Stimulated activated CD4-positive, alpha-beta T cell treated with anti-CD3 and anti-CD28 coated beads, Interleukin-15, amount 100 ng/mL, for 1 hour (primary cell): ENCODE measurements around the gene CERS1.

Experiments
- DNase-seq, 2 donors: peaks; one replicate each; pipeline ENCODE4 v3.0.0-alpha.2; 2020; ENCODE audit warnings: low read depth in 1 of 2, low spot score in 1 of 2

Gene CERS1

DNA sequence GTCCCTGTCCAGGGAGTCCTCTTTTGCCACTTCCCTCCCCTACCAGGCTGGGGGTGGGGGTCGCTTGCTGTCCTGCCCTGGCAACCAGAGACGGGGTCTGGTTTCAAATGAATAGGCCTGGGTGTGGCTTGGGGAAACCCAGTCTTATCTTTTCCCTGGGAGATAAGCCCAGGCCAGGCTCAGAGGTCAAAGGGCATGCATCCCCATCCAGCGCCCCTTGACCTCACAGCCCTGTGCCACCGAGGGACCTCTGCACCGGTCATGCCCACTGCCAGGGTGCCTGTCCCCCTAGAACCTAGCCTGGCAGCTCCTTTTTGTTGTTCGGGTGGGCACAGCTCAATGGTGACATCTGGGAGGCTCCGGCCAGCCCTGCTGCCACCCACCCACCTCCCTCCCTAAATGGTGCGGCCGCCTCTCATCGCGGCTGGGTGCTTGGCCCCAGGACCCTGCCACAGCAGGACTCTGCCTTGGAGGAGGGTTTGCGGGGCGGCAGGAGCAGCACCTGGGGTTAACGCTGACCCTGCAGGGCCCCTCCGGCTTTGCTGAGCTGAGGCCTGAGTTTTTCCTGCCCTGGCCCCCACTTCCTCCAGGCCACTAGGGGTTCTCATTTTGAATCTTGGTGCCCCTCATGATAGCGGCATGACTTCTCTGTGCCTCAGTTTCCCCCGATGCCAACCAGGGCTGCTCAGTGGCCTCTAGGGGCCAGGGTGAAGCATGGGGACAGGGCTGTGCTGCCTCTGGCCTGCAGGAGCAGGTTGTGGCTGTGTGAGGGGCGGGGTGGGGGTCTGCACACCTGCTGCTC is 2.9 kb upstream of the CERS1 start:
- DNase-seq = no peak

DNA sequence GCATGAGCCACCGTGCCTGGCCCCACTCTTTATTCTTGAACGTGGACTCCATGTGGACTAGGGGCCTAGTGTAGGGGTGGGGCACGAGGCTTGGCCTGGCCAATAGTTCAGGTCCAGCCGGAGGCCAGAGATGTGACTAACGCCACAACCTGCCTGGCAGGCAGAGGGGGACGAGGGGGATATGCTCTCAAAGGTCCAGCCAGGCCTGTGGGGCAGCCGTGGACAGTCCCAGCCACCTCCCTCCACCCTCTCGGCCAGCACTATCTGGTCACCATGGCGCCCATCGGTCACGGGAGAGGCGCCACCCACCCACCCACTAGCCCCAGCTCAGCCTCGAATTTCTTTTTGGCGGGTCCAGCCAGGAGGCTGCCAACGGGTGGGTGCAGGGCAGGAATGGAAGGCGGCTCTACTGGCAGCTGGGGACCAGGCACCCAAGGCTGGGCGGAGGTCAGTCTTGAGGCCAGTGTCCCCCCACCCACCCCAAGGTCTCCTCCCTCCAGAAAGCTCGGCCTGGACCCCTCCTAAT is 2.2 kb upstream of the CERS1 start:
- no peak for DNase-seq

DNA sequence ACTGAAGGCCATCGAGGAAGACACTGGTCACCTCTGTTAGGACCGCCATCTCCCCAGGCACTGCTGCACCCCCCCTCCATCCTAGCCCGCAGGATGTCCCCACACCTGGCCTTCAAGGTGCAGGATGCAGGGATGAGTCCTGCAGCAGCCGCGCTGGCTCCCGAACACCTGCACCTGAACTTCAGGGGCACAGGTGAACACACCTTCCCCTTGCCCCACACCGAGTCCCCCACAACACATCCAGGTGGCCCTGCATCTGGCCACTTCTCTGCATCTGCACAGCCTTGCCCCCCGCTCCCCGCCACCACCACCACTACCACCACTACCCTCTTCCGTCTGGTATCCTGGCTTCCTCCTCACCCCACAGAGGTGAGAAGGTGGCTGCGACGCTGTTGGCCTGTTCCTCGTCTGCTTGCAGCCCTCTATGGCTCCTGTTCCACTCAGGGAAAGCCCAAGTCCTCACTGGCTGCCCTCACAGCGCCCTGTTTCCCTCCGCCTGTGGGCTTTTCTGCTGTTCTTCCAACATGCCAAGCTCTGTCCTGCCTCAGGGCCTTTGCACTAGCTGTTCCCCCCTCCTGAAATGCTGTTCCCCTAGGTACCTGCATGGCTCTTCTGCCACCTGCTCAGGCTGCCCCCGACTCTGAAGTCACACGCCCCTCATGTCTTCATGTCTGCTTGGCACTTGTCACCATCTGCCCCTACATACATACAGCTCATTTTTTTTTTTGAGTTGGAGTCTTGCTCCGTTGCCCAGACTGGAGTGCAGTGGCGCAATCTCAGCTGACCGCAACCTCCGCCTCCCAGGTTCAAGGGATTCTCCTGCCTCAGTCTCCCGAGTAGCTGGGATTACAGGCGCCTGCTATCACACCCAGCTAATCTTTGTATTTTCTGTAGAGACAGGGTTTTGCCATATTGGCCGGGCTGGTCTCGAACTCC is 1.4 kb upstream of the CERS1 start:
- DNase-seq = no peak

DNA sequence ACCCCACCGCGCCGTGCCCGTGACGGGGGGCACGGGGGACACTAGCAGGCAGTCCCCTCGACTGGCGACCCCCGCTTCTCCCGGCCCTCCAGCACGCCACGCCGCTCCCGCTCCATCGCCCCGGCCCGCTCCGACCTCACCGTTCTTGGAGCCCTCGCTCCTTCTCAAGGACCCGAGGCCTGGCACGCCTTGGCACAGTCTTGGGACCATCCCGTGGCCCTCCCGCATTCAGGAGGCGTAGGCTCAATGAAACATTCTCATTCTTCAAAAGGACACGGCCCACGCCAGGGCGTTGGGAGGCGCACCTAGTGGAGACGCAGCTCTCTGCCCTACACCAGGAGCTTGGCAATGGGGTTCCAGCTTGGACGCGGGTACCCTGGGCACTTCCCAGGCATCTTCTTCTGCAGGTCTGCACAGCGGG is 473 bp upstream of the CERS1 start:
- DNase-seq = no peak

DNA sequence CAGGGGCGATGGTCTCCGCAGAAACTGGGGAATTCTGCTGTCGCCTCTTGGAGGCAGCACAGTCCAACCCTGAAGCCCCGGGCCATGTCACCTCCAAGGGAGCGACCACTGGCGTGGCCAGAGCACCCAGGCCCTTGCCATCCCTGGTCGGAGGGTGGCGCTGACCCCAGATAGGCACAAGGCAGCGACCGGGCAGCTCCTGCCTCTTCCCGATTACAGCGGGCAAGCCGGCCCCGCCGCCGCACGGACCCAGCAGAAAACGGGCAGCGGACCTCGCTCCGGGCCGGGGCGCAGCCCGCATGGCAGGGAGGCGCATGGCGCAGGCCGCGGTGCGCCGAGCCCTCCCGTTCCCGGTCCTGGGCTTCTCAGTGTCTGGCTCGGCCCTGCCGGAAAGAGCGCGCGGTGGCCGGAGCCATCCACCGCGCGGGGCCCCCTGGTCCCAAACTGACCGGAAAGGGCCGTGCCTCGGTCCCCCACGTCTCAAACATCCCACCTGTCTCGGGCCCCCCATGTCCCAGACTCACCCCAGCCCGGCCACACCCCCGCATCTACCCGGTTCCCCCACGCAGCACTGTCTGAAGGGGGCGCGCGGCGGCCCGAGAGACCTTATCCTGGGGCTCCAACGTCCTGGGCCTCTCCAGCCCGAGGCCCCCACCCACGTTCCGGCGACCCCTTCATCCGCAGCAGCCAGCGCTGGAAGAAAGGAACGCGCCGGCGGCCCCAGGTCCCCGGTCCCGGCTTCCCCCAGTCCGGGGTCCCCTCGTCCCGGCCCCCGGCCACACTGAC is 727 bp downstream of the CERS1 start:
- no peak for DNase-seq

DNA sequence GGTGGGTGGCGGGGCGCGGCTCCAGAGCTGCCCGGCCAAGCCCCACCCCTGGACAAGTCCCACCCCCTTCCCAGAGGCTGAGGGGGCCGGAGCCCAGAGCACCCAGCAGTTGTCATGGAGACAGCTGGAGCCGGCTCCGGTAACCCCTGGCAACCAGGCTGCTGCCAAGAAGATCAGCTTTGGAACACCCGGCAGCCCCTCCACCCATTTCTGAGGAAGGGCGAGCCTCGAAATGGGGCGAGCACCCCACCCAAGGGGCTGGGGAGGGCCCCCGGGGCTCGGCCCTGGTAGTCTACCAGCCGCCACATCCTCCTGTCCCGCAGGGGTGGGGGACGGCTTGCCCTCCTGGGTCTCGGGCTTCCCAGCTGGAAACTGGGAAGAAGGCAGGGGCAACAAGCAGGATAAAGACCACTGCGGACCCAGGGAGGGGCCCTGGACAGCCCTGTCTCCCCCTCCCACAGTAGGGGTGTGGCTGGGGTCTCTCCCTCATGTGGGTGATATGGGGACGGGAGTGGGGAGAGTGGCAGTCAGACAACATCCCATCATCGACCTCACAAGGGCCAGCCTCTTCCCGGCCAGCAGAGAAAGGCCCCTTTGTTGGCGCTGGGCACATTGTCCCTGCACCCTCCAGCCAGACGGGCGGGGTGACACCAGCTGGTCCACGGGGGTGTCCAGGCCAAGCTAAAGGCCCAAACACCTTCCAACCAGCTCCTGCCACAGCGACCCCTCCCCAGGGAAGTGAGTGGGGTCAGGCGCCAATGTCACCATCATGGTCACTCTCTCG is 1.5 kb downstream of the CERS1 start:
- DNase-seq = no peak

DNA sequence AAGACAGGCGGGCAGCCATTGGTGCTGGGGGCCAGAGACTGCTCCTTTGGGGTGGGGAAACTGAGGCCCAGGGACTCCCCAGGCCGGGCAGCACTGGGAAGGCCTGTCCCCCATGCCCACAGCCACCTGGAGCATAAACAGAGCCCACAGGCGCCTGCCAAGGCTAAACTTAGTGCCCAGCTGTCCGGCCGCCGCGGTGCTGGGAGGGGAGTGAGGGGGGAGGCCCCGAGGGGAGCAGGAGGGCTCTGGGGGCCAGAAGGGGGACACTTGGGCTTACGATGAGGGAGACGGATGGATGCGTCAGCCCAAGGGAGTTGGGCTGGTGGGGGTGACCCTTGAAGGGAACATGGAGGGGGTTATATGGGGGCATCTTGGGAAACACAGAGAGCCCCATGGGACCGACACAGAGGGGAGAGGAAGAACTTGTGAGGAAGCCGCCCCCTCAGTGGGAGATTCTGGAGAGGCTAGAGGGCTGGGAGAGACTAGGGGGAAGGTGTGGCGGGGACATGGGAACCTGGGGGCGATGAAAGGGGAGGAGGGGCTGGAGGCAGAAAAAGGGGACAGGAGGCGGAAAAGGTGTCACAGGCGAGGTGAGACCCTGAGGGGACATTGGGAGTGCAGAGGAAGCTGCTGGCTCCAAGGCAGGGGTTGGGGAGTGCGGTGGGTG is 2.2 kb downstream of the CERS1 start:
- no peak for DNase-seq

DNA sequence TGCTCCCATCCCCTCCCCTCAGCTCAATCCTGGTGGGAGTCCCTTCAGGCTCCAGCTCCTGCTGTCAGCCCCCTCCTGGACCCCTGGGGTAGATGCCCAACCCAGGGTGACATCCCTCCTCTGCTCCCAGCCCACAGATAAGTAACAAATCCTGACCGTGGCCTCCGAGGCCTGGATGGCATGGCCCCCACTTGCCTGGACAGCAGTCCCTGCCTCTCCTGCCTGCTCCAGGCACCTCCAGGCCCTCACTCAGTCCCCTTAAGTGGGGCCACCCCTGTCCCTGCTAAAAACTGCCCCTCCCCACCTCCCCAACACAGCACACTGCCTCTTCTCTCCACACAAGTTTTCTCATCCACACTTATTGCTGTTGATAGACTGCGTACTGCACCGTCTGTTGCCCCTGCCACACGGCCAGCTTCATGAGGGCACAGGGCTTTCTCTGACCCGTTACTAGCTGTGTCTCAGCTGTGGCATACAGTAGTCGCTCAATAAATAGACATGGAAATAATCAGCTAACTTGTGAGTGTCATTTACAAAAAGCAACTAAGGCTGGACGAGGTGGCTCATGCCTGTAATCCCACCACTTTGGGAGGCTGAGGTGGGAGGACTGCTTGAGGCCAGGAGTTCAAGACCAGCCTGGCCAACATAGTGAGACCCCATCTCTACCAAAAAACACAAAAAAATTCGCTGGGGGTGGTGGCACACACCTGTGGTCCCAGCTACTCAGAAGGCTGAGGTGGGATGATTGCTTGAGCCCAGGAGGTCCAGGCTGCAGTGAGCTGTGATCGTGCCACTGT is 5.8 kb downstream of the CERS1 start:
- DNase-seq = no peak

DNA sequence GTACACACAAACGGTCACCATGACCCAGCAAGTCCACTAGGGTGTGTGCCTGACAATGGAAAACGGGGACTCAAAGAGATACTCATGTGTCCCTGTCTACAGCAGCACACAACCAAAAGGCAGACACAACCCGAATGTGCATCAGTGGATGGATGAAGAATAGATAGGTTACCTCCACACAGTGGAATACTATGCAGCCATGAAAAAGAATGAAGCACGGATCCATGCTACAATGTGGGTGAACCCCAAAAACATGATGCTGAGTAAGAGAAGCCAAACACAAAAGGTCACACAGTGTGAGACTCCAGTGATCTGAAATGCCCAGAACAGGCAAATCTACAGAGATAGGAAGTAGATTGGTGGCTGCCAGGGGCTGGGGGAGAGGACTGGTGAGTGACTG is 9.0 kb downstream of the CERS1 start:
- no peak for DNase-seq

DNA sequence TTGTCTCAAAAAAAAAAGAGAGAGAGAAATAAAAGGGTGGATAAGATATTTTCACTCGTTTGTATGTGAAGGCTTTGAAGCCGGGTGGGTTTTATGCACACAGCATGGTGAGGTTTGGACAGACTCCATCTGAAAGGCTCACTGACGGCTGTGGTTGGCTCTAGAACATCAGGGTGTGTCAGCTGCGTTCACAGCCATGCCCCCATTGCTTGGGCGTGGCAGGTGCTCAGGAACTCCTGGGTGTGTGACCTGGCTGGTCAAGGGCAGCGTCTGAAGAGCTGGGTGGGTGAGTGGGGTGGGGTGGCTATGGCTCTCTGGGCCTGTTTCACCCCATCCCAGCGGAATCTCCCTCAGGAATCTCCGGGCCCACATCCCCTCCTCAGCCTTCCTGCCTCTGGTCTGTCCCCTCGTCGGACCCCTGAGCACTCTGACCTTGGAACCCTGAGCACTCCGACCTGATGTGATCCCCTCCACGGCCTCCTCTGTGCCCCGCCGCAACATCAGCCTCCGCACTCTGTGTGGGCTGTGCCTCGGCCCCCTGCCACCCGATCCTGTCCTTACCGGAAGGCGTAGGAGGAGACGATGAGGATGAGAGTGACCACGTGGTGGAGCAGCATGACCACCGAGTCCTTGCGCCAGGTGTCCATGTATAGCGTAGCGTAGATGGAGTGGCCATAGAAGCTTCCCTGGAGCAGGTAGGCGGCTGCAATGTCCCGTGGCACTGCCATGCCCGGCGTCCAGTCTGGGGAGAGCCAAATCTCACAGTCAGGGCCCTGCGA is 12.2 kb downstream of the CERS1 start:
- no peak for DNase-seq

DNA sequence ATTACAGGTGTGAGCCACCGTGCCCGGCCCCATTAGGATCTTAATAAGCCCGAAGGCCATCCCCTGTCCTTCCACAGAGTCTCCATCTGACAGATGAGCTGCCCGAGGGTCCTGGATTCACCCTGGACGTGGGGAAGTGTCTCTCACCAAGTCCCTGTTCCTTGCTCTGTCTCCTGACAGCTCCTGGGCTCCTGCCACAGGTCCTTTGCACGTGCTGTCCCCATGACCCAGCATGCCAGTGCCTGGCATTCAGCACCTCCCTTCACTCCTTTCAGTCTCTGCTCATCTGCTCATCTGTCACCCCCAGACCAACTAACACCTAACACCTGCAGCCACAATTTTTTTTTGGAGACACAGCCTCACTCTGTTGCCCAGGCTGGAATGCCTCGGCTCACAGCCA is 14.5 kb downstream of the CERS1 start:
- no peak for DNase-seq

DNA sequence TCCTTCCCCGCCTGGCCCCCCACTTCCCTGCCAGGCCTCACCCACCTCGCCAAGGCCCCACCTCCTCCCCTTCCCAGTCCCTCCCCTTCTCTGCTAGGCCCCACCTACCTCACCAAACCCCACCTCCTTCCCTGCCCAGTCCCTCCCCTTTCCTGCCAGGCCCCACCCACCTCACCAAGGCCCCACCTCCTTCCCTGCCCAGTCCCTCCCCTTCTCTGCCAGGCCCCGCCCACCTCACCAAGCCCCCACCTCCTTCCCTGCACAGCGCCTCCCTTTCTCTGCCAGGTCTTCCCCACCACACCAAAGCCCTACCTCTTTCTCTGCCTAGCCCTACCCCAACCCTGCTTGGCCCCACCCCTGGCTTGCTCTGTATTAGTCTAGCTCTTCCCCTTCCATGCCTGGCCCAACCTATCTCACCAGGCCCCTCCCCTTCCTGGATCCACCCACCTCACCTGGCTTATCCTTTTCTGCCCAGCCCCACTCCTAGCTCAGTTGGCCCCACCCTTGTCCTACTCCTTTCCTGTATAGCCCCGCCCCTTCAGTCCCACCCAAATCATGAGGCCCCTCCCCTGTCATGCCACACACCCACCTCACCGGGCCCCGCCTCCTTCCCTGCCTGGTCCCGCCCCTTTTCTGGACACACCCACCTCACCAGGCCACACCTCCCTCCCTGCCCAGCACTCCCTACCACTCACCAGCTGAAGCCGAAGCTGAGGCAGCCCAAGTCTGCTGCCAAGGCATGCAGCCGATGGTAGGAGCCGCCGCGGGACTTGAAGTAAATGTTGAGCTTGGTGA is 16.2 kb downstream of the CERS1 start:
- DNase-seq = no peak

DNA sequence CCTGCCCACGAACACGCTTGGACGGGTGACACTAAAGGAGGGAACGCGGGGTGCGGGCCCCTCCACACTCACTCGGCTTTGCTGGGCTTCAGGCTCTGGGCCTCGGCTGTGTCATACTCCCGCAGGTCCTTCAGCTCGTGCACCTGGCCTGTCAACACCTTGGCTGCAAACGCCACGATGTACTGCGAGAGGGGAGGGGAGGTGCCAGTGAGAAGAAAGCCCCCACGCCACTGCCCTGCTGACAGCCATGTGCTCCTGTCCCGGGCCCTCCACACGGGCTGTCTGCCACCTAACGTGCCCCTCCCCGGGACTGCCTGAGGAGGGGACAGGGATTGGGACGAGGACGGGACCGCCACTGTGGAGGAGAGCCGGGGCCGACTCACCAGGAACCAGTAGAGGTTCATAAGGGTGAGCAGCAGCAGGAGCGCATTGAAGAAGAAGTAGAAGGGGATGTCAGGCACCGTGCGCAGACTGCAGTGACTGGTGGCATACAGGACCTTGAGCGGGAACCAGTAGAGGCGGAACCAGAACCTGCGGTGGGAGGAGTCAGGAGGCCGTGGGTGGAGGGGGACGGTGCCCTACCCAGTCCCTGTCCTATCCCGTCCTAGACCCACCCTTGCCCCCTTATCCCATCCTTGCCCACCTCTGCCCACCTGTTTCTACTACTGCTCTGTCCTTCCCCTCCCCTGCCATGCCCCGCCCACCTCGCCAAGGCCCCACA is 16.9 kb downstream of the CERS1 start:
- no peak for DNase-seq

DNA sequence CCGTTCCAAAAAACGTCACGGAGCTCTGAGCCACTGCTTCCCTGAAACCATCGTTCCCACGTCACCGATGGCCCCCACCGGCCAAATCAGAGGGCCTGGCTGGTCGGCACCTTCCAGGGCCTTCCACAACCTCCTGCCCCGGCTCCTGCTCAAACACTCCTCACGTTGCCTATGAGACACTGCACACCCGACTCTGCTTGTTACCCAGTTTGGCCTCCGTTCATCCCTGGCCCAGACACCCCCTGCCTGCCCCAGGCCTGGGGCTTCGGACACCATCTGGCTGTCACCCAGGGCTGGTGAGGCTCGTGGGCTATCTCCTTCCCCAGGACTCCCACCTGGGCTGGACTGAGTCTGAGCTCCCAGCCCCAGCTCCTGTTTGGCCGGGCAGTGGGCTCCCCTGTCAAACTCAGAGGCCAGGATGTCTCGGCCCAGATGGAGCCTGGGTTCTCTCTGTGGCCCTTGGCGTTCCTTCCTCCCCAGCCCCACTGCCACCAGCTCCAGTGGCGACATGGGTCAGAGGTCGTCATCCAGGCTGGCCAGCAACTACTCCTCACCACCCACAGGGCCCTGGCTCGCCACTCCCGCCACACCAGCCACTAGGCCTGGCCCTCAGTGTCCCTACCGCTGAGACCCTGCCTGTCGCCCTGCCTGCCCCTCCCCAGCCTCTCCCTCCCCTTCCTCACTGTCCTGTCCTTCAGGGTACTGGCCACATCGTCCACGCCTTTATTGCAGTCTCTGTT is 17.7 kb downstream of the CERS1 start:
- DNase-seq = no peak

DNA sequence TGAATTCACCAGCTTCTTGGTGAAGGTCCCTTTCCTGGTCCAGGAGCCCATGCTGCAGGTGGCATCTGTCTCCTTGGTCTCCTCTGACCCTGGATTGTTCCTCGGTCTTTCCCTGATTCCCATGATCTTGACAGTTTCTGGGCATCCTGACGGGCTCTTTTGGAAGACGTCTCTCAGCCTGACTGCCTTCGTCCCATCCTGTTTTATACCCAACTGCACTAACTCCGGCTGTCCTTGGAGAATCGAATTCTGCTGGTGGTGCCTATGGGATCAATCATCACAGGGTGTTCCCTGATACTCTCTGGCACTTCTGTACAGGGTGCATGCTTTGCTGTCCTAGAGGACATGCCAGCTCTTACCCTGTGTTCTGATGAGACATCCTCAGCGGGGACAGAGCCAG is 19.1 kb downstream of the CERS1 start:
- no peak for DNase-seq

DNA sequence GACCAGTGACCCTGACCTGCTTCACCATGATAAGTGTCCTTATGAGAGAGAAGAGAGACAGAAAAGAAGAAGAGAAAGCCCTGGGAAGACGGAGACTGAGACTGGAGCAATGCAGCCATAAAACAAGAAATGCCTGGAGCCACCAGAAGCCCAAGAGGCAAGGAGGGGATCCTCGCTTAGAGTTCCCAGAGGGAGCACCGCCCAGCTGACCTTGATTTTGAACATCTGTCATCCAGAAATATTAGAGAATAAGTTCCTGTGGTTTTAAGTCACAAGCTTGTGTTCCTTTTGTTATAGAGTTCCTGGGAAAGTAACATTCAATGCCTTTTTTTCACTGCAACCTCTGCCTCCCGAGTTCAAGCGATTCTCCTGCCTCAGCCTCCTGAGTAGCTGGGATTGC is 20.2 kb downstream of the CERS1 start:
- DNase-seq = no peak
